PFSK-1 (cell line): ENCODE results near the gene KCNIP3.

ENCODE experiments used
- FOXP2 ChIP-seq: optimal IDR thresholded peaks from 2 replicates; pipeline ENCODE3; 2011; ENCODE audit warnings: borderline replicate concordance, control low read depth, inconsistent platforms; ENCODE audit not compliant: insufficient read depth; ENCODE audit errors: extremely low read length, extremely low read depth
- POLR2AphosphoS5 ChIP-seq: IDR thresholded peaks from 2 replicates; pipeline ENCODE4 v1.6.1; 2012; ENCODE audit warnings: low read depth, mild to moderate bottlenecking, control low read depth, low read length, moderate library complexity
- SIN3A ChIP-seq: IDR thresholded peaks from 2 replicates; pipeline ENCODE4 v1.6.1; 2012; ENCODE audit warnings: mild to moderate bottlenecking, low read length, moderate library complexity, borderline replicate concordance; ENCODE audit not compliant: insufficient read depth
- TAF1 ChIP-seq: IDR thresholded peaks from 2 replicates; pipeline ENCODE4 v1.6.1; 2012; ENCODE audit warnings: low read length, control low read depth, borderline replicate concordance; ENCODE audit not compliant: insufficient read depth
- TF ChIP-seq, protein P1 (sequence below), 2 experiments: IDR thresholded peaks; 2 replicates each; pipeline versions ENCODE4 v1.6.1 to v1.8.0; 2011 to 2012; ENCODE audit warnings: low read depth in 2 of 2, low read length in 2 of 2, control low read depth in 1 of 2, inconsistent platforms in 1 of 2, mild to moderate bottlenecking in 1 of 2, moderate library complexity in 1 of 2; ENCODE audit not compliant: insufficient read depth in 1 of 2

- TF ChIP-seq POLR2AphosphoS5 (no peak), TAF1 (no peak), SIN3A (no peak), FOXP2 (no peak)
- TF ChIP-seq, protein P1, sequence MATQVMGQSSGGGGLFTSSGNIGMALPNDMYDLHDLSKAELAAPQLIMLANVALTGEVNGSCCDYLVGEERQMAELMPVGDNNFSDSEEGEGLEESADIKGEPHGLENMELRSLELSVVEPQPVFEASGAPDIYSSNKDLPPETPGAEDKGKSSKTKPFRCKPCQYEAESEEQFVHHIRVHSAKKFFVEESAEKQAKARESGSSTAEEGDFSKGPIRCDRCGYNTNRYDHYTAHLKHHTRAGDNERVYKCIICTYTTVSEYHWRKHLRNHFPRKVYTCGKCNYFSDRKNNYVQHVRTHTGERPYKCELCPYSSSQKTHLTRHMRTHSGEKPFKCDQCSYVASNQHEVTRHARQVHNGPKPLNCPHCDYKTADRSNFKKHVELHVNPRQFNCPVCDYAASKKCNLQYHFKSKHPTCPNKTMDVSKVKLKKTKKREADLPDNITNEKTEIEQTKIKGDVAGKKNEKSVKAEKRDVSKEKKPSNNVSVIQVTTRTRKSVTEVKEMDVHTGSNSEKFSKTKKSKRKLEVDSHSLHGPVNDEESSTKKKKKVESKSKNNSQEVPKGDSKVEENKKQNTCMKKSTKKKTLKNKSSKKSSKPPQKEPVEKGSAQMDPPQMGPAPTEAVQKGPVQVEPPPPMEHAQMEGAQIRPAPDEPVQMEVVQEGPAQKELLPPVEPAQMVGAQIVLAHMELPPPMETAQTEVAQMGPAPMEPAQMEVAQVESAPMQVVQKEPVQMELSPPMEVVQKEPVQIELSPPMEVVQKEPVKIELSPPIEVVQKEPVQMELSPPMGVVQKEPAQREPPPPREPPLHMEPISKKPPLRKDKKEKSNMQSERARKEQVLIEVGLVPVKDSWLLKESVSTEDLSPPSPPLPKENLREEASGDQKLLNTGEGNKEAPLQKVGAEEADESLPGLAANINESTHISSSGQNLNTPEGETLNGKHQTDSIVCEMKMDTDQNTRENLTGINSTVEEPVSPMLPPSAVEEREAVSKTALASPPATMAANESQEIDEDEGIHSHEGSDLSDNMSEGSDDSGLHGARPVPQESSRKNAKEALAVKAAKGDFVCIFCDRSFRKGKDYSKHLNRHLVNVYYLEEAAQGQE (IDR thresholded peaks at IDR 0.05; ENCODE audit: insufficient read depth in 1 of 2, low read depth in 2 of 2, low read length in 2 of 2): no peak
Observed at GRCh38 chr2:95264624-95265023, 32.5 kb upstream of the KCNIP3 start.
